ENCODE results near the gene ZKSCAN8. TPM values are rescaled to one million over a fixed set of nuclear protein-coding genes. Genes with fewer than 3 reads are reported as not detected.
A peak's percentile ranks its signal among the peaks of the same experiment; 100 is the strongest.

ZKSCAN8 gene
- total RNA-seq, 1 experiment from 2014 or later, result 20.7 TPM

DNA sequence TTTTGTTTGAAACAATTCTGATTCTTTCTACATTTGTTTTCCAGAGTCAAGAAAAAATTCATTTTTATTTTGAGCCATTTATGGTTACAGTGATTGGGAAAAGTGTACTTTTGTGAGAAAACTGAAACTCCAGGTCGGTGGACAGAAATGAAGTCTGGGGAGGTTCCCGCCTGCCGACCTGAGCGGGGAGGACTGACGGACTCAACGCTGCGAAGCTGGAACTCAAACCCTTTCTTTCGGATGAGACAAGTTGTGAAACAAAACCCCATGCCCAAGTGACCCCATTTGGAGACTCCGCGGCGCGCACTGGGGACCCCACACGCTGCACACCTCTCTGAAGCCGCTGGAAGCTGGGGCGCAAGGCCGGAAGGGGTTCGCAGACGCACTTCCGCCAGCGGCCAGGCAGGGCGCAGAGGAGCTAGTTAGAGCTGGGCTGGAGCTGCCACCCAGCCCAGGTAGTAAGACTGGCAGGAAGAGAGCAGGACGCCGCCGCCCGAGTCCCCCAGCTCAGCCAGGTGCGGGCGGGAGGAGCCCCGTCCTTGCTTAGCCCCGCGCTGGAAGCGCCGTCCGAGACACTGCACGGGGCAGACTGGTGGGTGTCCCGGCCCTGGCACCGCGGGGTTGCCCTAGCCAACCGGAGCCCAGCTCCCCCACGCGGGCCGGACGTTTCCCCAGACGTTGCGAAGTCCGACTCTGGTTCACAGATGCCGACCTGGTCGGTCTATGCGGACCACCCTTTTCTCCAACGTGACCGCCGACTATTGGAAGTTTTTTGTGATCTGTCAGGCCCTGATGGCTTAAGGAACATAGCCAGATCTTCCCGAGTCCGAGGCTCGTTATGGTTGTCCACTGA, 37.1 kb upstream of the ZKSCAN8 start (continued):
- TF ChIP-seq, protein P1, sequence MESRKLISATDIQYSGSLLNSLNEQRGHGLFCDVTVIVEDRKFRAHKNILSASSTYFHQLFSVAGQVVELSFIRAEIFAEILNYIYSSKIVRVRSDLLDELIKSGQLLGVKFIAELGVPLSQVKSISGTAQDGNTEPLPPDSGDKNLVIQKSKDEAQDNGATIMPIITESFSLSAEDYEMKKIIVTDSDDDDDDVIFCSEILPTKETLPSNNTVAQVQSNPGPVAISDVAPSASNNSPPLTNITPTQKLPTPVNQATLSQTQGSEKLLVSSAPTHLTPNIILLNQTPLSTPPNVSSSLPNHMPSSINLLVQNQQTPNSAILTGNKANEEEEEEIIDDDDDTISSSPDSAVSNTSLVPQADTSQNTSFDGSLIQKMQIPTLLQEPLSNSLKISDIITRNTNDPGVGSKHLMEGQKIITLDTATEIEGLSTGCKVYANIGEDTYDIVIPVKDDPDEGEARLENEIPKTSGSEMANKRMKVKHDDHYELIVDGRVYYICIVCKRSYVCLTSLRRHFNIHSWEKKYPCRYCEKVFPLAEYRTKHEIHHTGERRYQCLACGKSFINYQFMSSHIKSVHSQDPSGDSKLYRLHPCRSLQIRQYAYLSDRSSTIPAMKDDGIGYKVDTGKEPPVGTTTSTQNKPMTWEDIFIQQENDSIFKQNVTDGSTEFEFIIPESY (IDR thresholded peaks at IDR 0.05; ENCODE audit: extremely low read depth, insufficient replicate concordance, low read length), result no peak
- TF ChIP-seq ZNF274 (IDR thresholded peaks at IDR 0.05; ENCODE audit: low read depth, low read length), result no peak
- TF ChIP-seq ZFX (IDR thresholded peaks at IDR 0.05), result peak; percentile 32; the same call in 1 of the 2 replicates
- TF ChIP-seq FOSL1 (IDR thresholded peaks at IDR 0.05; ENCODE audit: low read depth), result no peak
- TF ChIP-seq SP1 (IDR thresholded peaks at IDR 0.05; ENCODE audit: low read depth), result no peak
- TF ChIP-seq, protein P2, sequence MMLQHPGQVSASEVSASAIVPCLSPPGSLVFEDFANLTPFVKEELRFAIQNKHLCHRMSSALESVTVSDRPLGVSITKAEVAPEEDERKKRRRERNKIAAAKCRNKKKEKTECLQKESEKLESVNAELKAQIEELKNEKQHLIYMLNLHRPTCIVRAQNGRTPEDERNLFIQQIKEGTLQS (IDR thresholded peaks at IDR 0.05), result no peak
- no peak; the same call in 1 of the 2 replicates for TF ChIP-seq ELF1 (IDR thresholded peaks at IDR 0.05; ENCODE audit: borderline replicate concordance, low read depth)
- no peak for TF ChIP-seq EGR1 (IDR thresholded peaks at IDR 0.05; ENCODE audit: low read depth)
- peak; percentile 53 for TF ChIP-seq TCF7L2 (IDR thresholded peaks at IDR 0.05; ENCODE audit: borderline replicate concordance, extremely low read depth, insufficient read depth, insufficient read length)
- TF ChIP-seq CBX3 (IDR thresholded peaks at IDR 0.05; ENCODE audit: low read depth), result 0 out of 2 replicates have a peak, but pooled peaks have one; percentile 17
- TF ChIP-seq, protein P3, sequence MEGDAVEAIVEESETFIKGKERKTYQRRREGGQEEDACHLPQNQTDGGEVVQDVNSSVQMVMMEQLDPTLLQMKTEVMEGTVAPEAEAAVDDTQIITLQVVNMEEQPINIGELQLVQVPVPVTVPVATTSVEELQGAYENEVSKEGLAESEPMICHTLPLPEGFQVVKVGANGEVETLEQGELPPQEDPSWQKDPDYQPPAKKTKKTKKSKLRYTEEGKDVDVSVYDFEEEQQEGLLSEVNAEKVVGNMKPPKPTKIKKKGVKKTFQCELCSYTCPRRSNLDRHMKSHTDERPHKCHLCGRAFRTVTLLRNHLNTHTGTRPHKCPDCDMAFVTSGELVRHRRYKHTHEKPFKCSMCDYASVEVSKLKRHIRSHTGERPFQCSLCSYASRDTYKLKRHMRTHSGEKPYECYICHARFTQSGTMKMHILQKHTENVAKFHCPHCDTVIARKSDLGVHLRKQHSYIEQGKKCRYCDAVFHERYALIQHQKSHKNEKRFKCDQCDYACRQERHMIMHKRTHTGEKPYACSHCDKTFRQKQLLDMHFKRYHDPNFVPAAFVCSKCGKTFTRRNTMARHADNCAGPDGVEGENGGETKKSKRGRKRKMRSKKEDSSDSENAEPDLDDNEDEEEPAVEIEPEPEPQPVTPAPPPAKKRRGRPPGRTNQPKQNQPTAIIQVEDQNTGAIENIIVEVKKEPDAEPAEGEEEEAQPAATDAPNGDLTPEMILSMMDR (IDR thresholded peaks at IDR 0.05 in 2 of 3, conservative IDR thresholded peaks at IDR 0.05 in 1 of 3; ENCODE audit: borderline replicate concordance in 1 of 3, insufficient read depth in 1 of 3, low read depth in 2 of 3, low read length in 2 of 3), result peak in 2 of 3 experiments; percentile 13 to 40; a peak in 2 of 6 replicates
- peak; percentile 20 for TF ChIP-seq POLR2A (IDR thresholded peaks at IDR 0.05; ENCODE audit: borderline replicate concordance, extremely low read depth, insufficient read depth, insufficient read length)
- TF ChIP-seq YY1 (IDR thresholded peaks at IDR 0.05; ENCODE audit: extremely low read depth, insufficient replicate concordance, low read depth, low read length), result peak; percentile 52
- no peak for TF ChIP-seq SRF (IDR thresholded peaks at IDR 0.05; ENCODE audit: low read depth)

All from HCT116 (cell line).